K562 (cell line): Measurements from ENCODE around the gene ZNF280D. TPM values are rescaled to one million over a fixed set of nuclear protein-coding genes. Genes with fewer than 3 reads are reported as not detected.

Experiments used
- ATAC-seq: fragments of 200-7000 bp; cut with Tn5 transposase; 3 replicates; pipeline ENCODE4 v1.9.1; 2020; ENCODE audit warnings: moderate library complexity
- BruUV-seq: library from RNA; stranded (reverse); fragments of 400-500 nt; replicated peaks from 2 replicates; lab custom pipeline; 2021; lab: Mats Ljungman, UMichigan
- CTCF ChIA-PET: fragments of 300-600 bp; formaldehyde crosslinking; extraction: SDS; loops from one replicate; lab custom pipeline; 2021; ENCODE audit warnings: low intra/inter-chr PET ratio; lab: Yijun Ruan, JAX
- POLR2A ChIA-PET: fragments of 300-600, 350-650 bp; sonication (Branson Sonifier 250); formaldehyde crosslinking; extraction: SDS; loops from one replicate; lab custom pipeline; 2021; ENCODE audit warnings: antibody characterized with exemption, inconsistent platforms; lab: Yijun Ruan, JAX
- DNase-seq, 4 experiments: peaks; one replicate each; pipeline versions ENCODE4 v3.0.0 to v3.0.0-alpha.2; 2011 to 2018; ENCODE audit warnings: low spot score in 3 of 4, mixed read lengths in 3 of 4; ENCODE audit errors: extremely low read depth in 1 of 4
- FAIRE-seq: peaks from 2 replicates; lab custom pipeline; 2011; peaks lifted over from hg19 to GRCh38; lab: Jason Lieb, UNC
- H2AFZ ChIP-seq: 2 replicates; pipeline ENCODE4 v1.6.0; 2011; ENCODE audit warnings: low read depth, low read length, control low read depth, inconsistent platforms
- H3K27ac ChIP-seq: fragments of 200-600 bp; 3 replicates; pipeline ENCODE4 v1.8.0; 2011; ENCODE audit warnings: low read depth, mild to moderate bottlenecking, control low read depth, inconsistent platforms, low read length, moderate library complexity, mixed read lengths; ENCODE audit errors: extremely low read depth
- H3K27me3 ChIP-seq, 2 experiments: fragments of 300-600 bp in 1 of 2; 2 replicates in 1 of 2; 3 replicates in 1 of 2; pipeline versions ENCODE4 v1.6.0 to v1.8.0; 2011; ENCODE audit warnings: inconsistent platforms in 2 of 2, low read length in 2 of 2, mild to moderate bottlenecking in 1 of 2, mixed read lengths in 1 of 2, moderate library complexity in 1 of 2; ENCODE audit not compliant: control insufficient read depth in 2 of 2, insufficient read depth in 2 of 2
- H3K36me3 ChIP-seq: fragments of 300-600 bp; 3 replicates; pipeline ENCODE4 v1.8.0; 2011; ENCODE audit warnings: mild to moderate bottlenecking, low read length, inconsistent platforms; ENCODE audit not compliant: control insufficient read depth, insufficient read depth
- H3K4me1 ChIP-seq, 2 experiments: fragments of 200-600 bp in 1 of 2; replicated peaks in 1 of 2; 2 replicates in 1 of 2; 3 replicates in 1 of 2; pipeline versions ENCODE4 v1.5.1 to v1.8.0; 2011; ENCODE audit warnings: inconsistent platforms in 2 of 2, low read length in 2 of 2, mild to moderate bottlenecking in 1 of 2, mixed read lengths in 1 of 2, moderate library complexity in 1 of 2; ENCODE audit not compliant: control insufficient read depth in 2 of 2, insufficient read depth in 2 of 2
- H3K4me2 ChIP-seq: 2 replicates; pipeline ENCODE4 v1.6.1; 2011; ENCODE audit warnings: low read length, control low read depth, inconsistent platforms, mixed read lengths; ENCODE audit not compliant: insufficient read depth
- H3K4me3 ChIP-seq: fragments of 200-600 bp; sonication (generic), shearing (Covaris generic); 2 replicates; pipeline ENCODE4 v1.5.1; 2016; ENCODE audit warnings: control low read depth, inconsistent platforms
- H3K79me2 ChIP-seq: fragments of 200-600 bp; 3 replicates; pipeline ENCODE4 v1.8.0; 2011; ENCODE audit warnings: low read length, inconsistent platforms; ENCODE audit not compliant: control insufficient read depth, insufficient read depth
- H3K9ac ChIP-seq, 2 experiments: 2 replicates each; pipeline versions ENCODE4 v1.6.0 to v1.6.1; 2011; ENCODE audit warnings: low read depth in 2 of 2, low read length in 2 of 2, control low read depth in 1 of 2, inconsistent platforms in 1 of 2, mild to moderate bottlenecking in 1 of 2, mixed read lengths in 1 of 2; ENCODE audit not compliant: insufficient read depth in 1 of 2
- H3K9me1 ChIP-seq: one replicate; pipeline ENCODE4 v1.6.0; 2011; ENCODE audit warnings: inconsistent platforms, mild to moderate bottlenecking, low read length, moderate library complexity; ENCODE audit not compliant: control insufficient read depth, insufficient read depth
- H3K9me3 ChIP-seq: replicated peaks from 2 replicates; pipeline ENCODE4 v1.5.1; 2011; ENCODE audit warnings: low read depth, low read length, inconsistent platforms; ENCODE audit not compliant: control insufficient read depth, insufficient read depth
- H4K20me1 ChIP-seq: replicated peaks from 2 replicates; pipeline ENCODE4 v1.6.1; 2011; ENCODE audit warnings: low read length, inconsistent platforms, mixed read lengths; ENCODE audit not compliant: control insufficient read depth, insufficient read depth
- CBX8 ChIP-seq: fragments of 200-600 bp; sonication (generic); IDR thresholded peaks from 2 replicates; pipeline ENCODE4 v1.6.1; 2012; ENCODE audit warnings: borderline replicate concordance, mixed run types, low read depth, mild to moderate bottlenecking, moderate library complexity, mixed read lengths, low read length, control low read depth, inconsistent platforms; ENCODE audit not compliant: poor library complexity, severe bottlenecking; ENCODE audit errors: extremely low read depth
- CSDE1 ChIP-seq, 2 experiments: fragments of 450-650 bp; IDR thresholded peaks; 2 replicates each; pipeline ENCODE4 v1.6.1; 2016; ENCODE audit warnings: mild to moderate bottlenecking in 1 of 2
- IRF1 ChIP-seq: sonication (generic); formaldehyde crosslinking; IDR thresholded peaks from 2 replicates; pipeline ENCODE4 v1.8.0; 2022; ENCODE audit warnings: missing genetic modification reagents, mild to moderate bottlenecking, borderline replicate concordance
- MCM2 ChIP-seq: fragments of 450-650 bp; IDR thresholded peaks from 2 replicates; pipeline ENCODE4 v1.6.1; 2017; ENCODE audit warnings: low read depth, mild to moderate bottlenecking
- RBBP5 ChIP-seq: fragments of 200-600 bp; sonication (generic); IDR thresholded peaks from 2 replicates; pipeline ENCODE4 v1.6.1; 2012; ENCODE audit warnings: borderline replicate concordance, mild to moderate bottlenecking, low read length, control low read depth, inconsistent platforms; ENCODE audit not compliant: insufficient read depth, poor library complexity, severe bottlenecking
- SIN3A ChIP-seq, 2 experiments: fragments of 150-350 bp in 1 of 2; IDR thresholded peaks; 2 replicates each; pipeline ENCODE4 v1.6.1; 2011 to 2016; ENCODE audit warnings: borderline replicate concordance in 2 of 2, low read depth in 2 of 2, low read length in 2 of 2, mild to moderate bottlenecking in 2 of 2, moderate library complexity in 2 of 2; ENCODE audit not compliant: control insufficient read depth in 1 of 2
- SNRNP70 ChIP-seq: fragments of 200-400 bp; formaldehyde crosslinking; optimal IDR thresholded peaks from 2 replicates; pipeline ENCODE3; 2017; ENCODE audit warnings: low read depth, low read length
- TAF9B ChIP-seq: fragments of 450-650 bp; IDR thresholded peaks from 2 replicates; pipeline ENCODE4 v1.6.1; 2018; ENCODE audit warnings: mild to moderate bottlenecking; ENCODE audit not compliant: partially characterized antibody
- ZNF431 ChIP-seq: sonication (generic); formaldehyde crosslinking; IDR thresholded peaks from 2 replicates; pipeline ENCODE4 v1.8.0; 2022; ENCODE audit warnings: mild to moderate bottlenecking, missing genetic modification reagents
- WGBS: fragments of 100-300 bp; shearing (Covaris generic); methylation state at CpG from one replicate; pipeline ENCODE4 v1.1.6; 2016; ENCODE audit warnings: low coverage, mixed read lengths; ENCODE audit not compliant: insufficient coverage; ENCODE audit errors: missing lambda C conversion rate; 5-methylcytosine and 5-hydroxymethylcytosine counted together
- in situ Hi-C: fragments of 300-500 bp; cut with MboI; formaldehyde crosslinking; loops from 4 replicates; pipeline ENCODE4 v1.15.0; 2018; ENCODE audit warnings: inconsistent platforms, mixed read lengths
- intact Hi-C: fragments of 100-400 bp; cut with micrococcal nuclease; formaldehyde crosslinking; loops from 2 replicates; pipeline ENCODE4 v1.14.2; 2022
- polyA plus RNA-seq, 8 experiments: library from polyadenylated mRNA; depleted of rRNA in 4 of 8; stranded (reverse) in 5 of 8; unstranded in 3 of 8; fragments of >200 nt; fragmentation: Nextera tagmentation in 2 of 8; fragmentation: Illumina TruSeq in 1 of 8; extraction: Ambion mirVana in 2 of 8; extraction: Trizol in 1 of 8; gene quantifications; 2 replicates each; pipeline versions ENCODE4 v1.2.1 to v1.2.3, GENCODE V29; 2011 to 2014; ENCODE audit warnings: inconsistent platforms in 1 of 8, missing spikeins in 1 of 8
- total RNA-seq, 7 experiments: library from RNA; depleted of rRNA in 6 of 7; stranded (reverse); fragments of >200 nt in 6 of 7; fragmentation: Illumina TruSeq in 2 of 7; extraction: Trizol in 2 of 7; gene quantifications; 2 replicates each; pipeline versions ENCODE4 v1.2.1 to v1.2.3, GENCODE V29; 2011 to 2021; ENCODE audit warnings: low replicate concordance in 1 of 7

The ZNF280D gene
- total and polyA plus RNA-seq, 9 of the 15 experiments (the other 6 are each of a cell fraction or from before 2014, with no cell fraction given), result 8.3 to 21.8 (median 18.4) TPM

GRCh38 chr15:56640549-56640948 lies 92.8 kb downstream of the ZNF280D start:
- H3K27ac ChIP-seq, result no peak overlapping the region
- ATAC-seq (no peak), FAIRE-seq (no peak), DNase-seq (no peak)
- in situ Hi-C loops, result no loop called here
- H3K9me1 ChIP-seq, result no peaks in the 10 kb centered on the region
- no peak overlapping the region for H3K4me2 ChIP-seq
- no peak overlapping the region for H3K4me3 ChIP-seq
- no peaks in the 10 kb centered on the region for H3K36me3 ChIP-seq
- H2AFZ ChIP-seq, result no peak overlapping the region
- H3K9ac ChIP-seq, result no peak overlapping the region
- no peaks in the 10 kb centered on the region for H3K79me2 ChIP-seq
- no peaks in the 10 kb centered on the region for H3K9me3 ChIP-seq
- intact Hi-C loops, result no loop called here
- no peaks in the 10 kb centered on the region for H3K27me3 ChIP-seq
- ChIA-PET CTCF (no interaction called here), POLR2A (no interaction called here)
- no peaks in the 10 kb centered on the region for H4K20me1 ChIP-seq
- no peaks in the 10 kb centered on the region for H3K4me1 ChIP-seq
- WGBS, result 69% methylated on average over 2 of the region's 2 CpGs
- no peak for TF ChIP-seq TAF9B
- no peak for TF ChIP-seq IRF1
- no peak for TF ChIP-seq SNRNP70
- no peak for TF ChIP-seq CSDE1 (IDR thresholded peaks at IDR 0.05)
- no peak for TF ChIP-seq ZNF431 (CRISPR knock-in tag)
- TF ChIP-seq RBBP5, result no peak
- TF ChIP-seq CBX8, result no peak
- TF ChIP-seq SIN3A (IDR thresholded peaks at IDR 0.05; ENCODE audit: borderline replicate concordance in 2 of 2, control insufficient read depth in 1 of 2, low read depth in 2 of 2, low read length in 2 of 2), result no peak
- TF ChIP-seq MCM2, result no peak
- BruUV-seq, result no TSS peak
